Measurements from ENCODE around the gene C1orf185. TPM values are rescaled to one million over a fixed set of nuclear protein-coding genes. Genes with fewer than 3 reads are reported as not detected.

Gene C1orf185
- total RNA-seq, 1 donor from 2014 or later, result not detected

- no peaks in the 10 kb centered on the region for H3K9me3 ChIP-seq (replicated peaks)
- no peaks in the 10 kb centered on the region for H3K4me1 ChIP-seq
- H3K27me3 ChIP-seq (ENCODE audit: low read depth), result no peaks in the 10 kb centered on the region
- H3K4me3 ChIP-seq, result no peak overlapping the region
- no peak for DNase-seq
- no peak overlapping the region for H3K27ac ChIP-seq (replicated peaks)
- TF ChIP-seq, protein P1, sequence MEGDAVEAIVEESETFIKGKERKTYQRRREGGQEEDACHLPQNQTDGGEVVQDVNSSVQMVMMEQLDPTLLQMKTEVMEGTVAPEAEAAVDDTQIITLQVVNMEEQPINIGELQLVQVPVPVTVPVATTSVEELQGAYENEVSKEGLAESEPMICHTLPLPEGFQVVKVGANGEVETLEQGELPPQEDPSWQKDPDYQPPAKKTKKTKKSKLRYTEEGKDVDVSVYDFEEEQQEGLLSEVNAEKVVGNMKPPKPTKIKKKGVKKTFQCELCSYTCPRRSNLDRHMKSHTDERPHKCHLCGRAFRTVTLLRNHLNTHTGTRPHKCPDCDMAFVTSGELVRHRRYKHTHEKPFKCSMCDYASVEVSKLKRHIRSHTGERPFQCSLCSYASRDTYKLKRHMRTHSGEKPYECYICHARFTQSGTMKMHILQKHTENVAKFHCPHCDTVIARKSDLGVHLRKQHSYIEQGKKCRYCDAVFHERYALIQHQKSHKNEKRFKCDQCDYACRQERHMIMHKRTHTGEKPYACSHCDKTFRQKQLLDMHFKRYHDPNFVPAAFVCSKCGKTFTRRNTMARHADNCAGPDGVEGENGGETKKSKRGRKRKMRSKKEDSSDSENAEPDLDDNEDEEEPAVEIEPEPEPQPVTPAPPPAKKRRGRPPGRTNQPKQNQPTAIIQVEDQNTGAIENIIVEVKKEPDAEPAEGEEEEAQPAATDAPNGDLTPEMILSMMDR (IDR thresholded peaks at IDR 0.05; ENCODE audit: borderline replicate concordance), result no peak
- H3K36me3 ChIP-seq, result no peaks in the 10 kb centered on the region
- intact Hi-C loops (cut with micrococcal nuclease), result no loop called here
Observed at GRCh38 chr1:51070640-51071039, 31.4 kb upstream of the C1orf185 start.

DNA sequence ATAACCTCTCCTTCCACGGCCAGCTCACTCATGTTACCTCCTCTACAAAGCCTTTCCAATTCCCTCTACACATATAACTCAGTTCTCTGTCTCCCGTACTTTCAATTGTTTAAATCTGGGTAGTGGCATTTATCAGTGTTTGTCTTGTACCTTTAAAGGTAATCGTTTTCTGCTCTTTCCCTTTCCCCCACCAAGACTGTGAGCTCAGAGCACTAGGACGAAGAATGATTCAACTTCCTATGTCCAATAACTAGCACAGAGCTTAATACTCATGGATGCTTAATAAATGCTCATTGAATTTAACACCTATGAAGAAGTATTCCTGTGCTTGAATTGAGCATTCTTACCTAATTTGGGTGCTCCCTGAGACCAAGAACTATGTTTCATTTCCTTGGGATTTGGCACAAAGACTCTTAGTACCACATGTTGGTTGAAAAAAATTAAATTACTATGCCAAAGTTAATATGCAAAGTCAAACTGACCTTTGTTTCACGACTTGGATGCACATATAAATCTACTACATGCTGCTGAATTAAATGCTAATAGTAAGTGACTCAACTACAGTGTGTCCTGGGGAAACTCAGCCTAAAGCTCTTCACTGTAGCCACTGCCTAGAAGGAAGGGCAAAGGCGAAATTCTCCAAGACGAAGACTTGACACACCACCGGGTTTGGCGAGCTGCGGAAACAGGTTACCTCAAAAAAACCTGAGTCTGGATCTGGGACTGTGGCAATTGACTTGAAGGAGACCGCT lies 30.6 kb upstream of the C1orf185 start:
- H3K4me1 ChIP-seq, result no peaks in the 10 kb centered on the region
- H3K27ac ChIP-seq (replicated peaks), result no peak overlapping the region
- no peaks in the 10 kb centered on the region for H3K36me3 ChIP-seq
- no peaks in the 10 kb centered on the region for H3K9me3 ChIP-seq (replicated peaks)
- H3K4me3 ChIP-seq, result no peak overlapping the region
- no peaks in the 10 kb centered on the region for H3K27me3 ChIP-seq (ENCODE audit: low read depth)
- intact Hi-C loops (cut with micrococcal nuclease), result no loop called here
- TF ChIP-seq, protein P1 (IDR thresholded peaks at IDR 0.05; ENCODE audit: borderline replicate concordance), result no peak
- no peak for DNase-seq

DNA sequence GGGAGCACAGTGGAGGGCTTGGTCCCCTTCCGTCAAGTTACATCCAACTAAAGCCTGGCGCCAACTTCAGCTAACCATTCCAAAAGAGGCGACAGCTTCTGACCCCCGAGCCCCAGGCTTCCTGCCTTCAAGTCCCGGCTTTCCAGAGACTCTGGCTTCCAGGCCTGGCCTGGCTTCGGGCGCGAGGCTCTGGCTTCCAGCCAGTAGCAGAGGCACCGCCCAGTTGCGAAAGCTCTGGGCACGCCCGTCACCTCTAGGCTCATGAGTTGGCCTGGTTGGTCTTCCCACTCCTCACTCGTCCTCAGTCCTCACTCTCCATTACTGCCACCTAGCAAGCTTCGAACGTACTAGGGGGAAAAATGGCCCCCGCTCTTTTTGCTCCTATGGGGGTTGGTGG lies 30.0 kb upstream of the C1orf185 start:
- Histone ChIP-seq H3K27ac (replicated peaks) (no peak overlapping the region), H3K36me3 (no peaks in the 10 kb centered on the region), H3K4me1 (no peaks in the 10 kb centered on the region), H3K27me3 (ENCODE audit: low read depth) (no peaks in the 10 kb centered on the region), H3K4me3 (no peak overlapping the region), H3K9me3 (replicated peaks) (no peaks in the 10 kb centered on the region)
- intact Hi-C loops (cut with micrococcal nuclease), result no loop called here
- TF ChIP-seq, protein P1 (IDR thresholded peaks at IDR 0.05; ENCODE audit: borderline replicate concordance), result no peak
- no peak for DNase-seq

DNA sequence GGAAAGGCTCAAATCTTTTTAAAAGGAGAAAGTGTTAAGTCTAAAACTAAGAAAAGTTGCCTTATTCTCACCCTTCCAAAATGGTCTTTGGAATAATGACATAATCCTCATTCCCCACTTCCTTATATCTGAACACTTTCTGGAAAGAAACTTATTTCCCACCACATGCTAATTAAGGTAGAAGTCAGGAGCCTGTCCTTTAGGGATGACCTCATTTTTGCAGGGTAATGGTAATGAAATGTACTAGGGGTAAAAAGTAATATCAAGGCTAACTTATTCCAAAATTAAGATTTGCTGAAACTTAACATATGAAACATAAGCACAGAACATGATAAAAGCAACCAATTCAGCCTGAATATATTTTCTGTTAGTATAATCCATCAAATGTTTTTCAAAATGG lies 29.4 kb upstream of the C1orf185 start:
- TF ChIP-seq, protein P1 (IDR thresholded peaks at IDR 0.05; ENCODE audit: borderline replicate concordance), result no peak
- H3K4me1 ChIP-seq, result no peaks in the 10 kb centered on the region

DNA sequence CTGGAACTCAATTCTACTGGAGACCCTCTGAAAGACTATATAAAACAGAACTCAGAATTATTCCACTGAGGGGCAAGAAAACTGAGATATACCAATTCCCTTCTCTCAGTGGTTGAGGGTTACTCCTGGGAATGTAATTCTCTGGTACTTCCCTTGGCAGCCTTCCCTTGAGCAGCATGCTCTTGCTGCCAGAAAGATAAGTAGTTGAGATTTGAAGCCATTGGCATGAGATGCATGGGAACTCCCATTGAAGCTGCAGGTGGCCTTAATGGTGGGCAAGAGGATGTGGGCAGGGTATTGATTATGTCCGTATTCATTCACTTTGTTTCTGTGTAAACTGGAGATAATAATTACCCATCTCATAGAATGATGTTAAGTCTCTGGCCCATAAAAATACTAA lies 28.6 kb upstream of the C1orf185 start:
- Histone ChIP-seq H3K4me3 (no peak overlapping the region), H3K9me3 (replicated peaks) (no peaks in the 10 kb centered on the region), H3K27ac (replicated peaks) (no peak overlapping the region), H3K27me3 (ENCODE audit: low read depth) (no peaks in the 10 kb centered on the region), H3K36me3 (no peaks in the 10 kb centered on the region), H3K4me1 (no peaks in the 10 kb centered on the region)
- TF ChIP-seq, protein P1 (IDR thresholded peaks at IDR 0.05; ENCODE audit: borderline replicate concordance), result no peak
- no peak for DNase-seq
- intact Hi-C loops (cut with micrococcal nuclease), result no loop called here

More for the DNA sequence above, 29.4 kb upstream of the C1orf185 start:
- H3K36me3 ChIP-seq, result no peaks in the 10 kb centered on the region
- no peak overlapping the region for H3K27ac ChIP-seq (replicated peaks)
- intact Hi-C loops (cut with micrococcal nuclease), result no loop called here
- H3K27me3 ChIP-seq (ENCODE audit: low read depth), result no peaks in the 10 kb centered on the region
- no peak for DNase-seq
- H3K9me3 ChIP-seq (replicated peaks), result no peaks in the 10 kb centered on the region
- H3K4me3 ChIP-seq, result no peak overlapping the region
